HG02642 (cell line): ENCODE results near the gene ZCCHC7.
"Not testable (repeated sequence)": the region's sequence is repeated elsewhere in the genome, so short reads cannot be mapped to it uniquely, and the experiment has no call there.

Source experiments
- ATAC-seq: cut with Tn5 transposase; IDR thresholded peaks from one replicate; pipeline ENCODE4 v1.9.1; 2021; ENCODE audit warnings: mild to moderate bottlenecking; ENCODE audit not compliant: unreplicated experiment, poor library complexity

The ZCCHC7 gene

GRCh38 chr9:37119907-37120842 is at the start of gene ZCCHC7:
ZCCHC7 (plus strand) TSS chr9:37120574.
- peak; percentile 96 for ATAC-seq

- ATAC-seq: not testable (repeated sequence)
Measured at GRCh38 chr9:37074790-37075189, 45.6 kb upstream of the ZCCHC7 start.

GRCh38 chr9:37079370-37080164 is 40.8 kb upstream of the ZCCHC7 start:
- peak; percentile 92 for ATAC-seq

- peak; percentile 21 for ATAC-seq
Measured at GRCh38 chr9:37080165-37080628, 40.2 kb upstream of the ZCCHC7 start.

GRCh38 chr9:37081507-37081906 is 38.9 kb upstream of the ZCCHC7 start:
- ATAC-seq: not testable (repeated sequence)

GRCh38 chr9:37082214-37082765 is 38.1 kb upstream of the ZCCHC7 start:
- no peak for ATAC-seq

GRCh38 chr9:37083654-37084053 is 36.7 kb upstream of the ZCCHC7 start:
- ATAC-seq: no peak

- ATAC-seq: no peak
Measured at GRCh38 chr9:37085233-37085632, 35.1 kb upstream of the ZCCHC7 start.

GRCh38 chr9:37092714-37093295 is 27.6 kb upstream of the ZCCHC7 start:
- ATAC-seq: not testable (repeated sequence)

GRCh38 chr9:37094751-37095150 is 25.6 kb upstream of the ZCCHC7 start:
- no peak for ATAC-seq

- no peak for ATAC-seq
Measured at GRCh38 chr9:37096628-37097027, 23.7 kb upstream of the ZCCHC7 start.

GRCh38 chr9:37097294-37097693 is 23.1 kb upstream of the ZCCHC7 start:
- no peak for ATAC-seq

GRCh38 chr9:37100327-37100726 is 20.0 kb upstream of the ZCCHC7 start:
- no peak for ATAC-seq

GRCh38 chr9:37100741-37101140 is 19.6 kb upstream of the ZCCHC7 start:
- ATAC-seq: no peak

- ATAC-seq: no peak
Measured at GRCh38 chr9:37102486-37102885, 17.9 kb upstream of the ZCCHC7 start.

GRCh38 chr9:37104183-37104889 is 16.0 kb upstream of the ZCCHC7 start:
- no peak for ATAC-seq

- ATAC-seq: no peak
Measured at GRCh38 chr9:37105234-37105633, 15.1 kb upstream of the ZCCHC7 start.

- ATAC-seq: no peak
Measured at GRCh38 chr9:37107701-37108100, 12.7 kb upstream of the ZCCHC7 start.

GRCh38 chr9:37114442-37114841 is 5.9 kb upstream of the ZCCHC7 start:
- not testable (repeated sequence) for ATAC-seq

GRCh38 chr9:37117956-37118355 is 2.4 kb upstream of the ZCCHC7 start:
- no peak for ATAC-seq
